Esophagus muscularis mucosa (tissue), 4 donors: ENCODE results near the gene IFNL2. TPM values are rescaled to one million over a fixed set of nuclear protein-coding genes. Genes with fewer than 3 reads are reported as not detected.
"Not testable (repeated sequence)": the region's sequence is repeated elsewhere in the genome, so short reads cannot be mapped to it uniquely, and the experiment has no call there.

ENCODE experiments used
- DNase-seq: peaks from one replicate; pipeline ENCODE4 v3.0.0-alpha.2; 2017; ENCODE audit errors: extremely low spot score
- H3K27ac ChIP-seq, 4 donors: fragments of 200-600 bp; sonication (generic); replicated peaks in 1 of 4; 1 replicate in 3 of 4; 2 replicates in 1 of 4; pipeline ENCODE4 v1.5.1; 2016 to 2019; ENCODE audit warnings: mild to moderate bottlenecking in 1 of 4
- H3K27me3 ChIP-seq, 4 donors: fragments of 200-600 bp; sonication (generic); one replicate each; pipeline versions ENCODE4 v1.5.1 to v1.6.0; 2016 to 2019
- H3K36me3 ChIP-seq, 4 donors: fragments of 200-600 bp; sonication (generic); one replicate each; pipeline ENCODE4 v1.5.1; 2016 to 2019
- H3K4me1 ChIP-seq, 4 donors: fragments of 200-600 bp; sonication (generic); one replicate each; pipeline ENCODE4 v1.5.1; 2016 to 2019
- H3K4me3 ChIP-seq, 4 donors: fragments of 200-600 bp; sonication (generic); 1 replicate in 2 of 4; 2 replicates in 2 of 4; pipeline ENCODE4 v1.5.1; 2016 to 2019; ENCODE audit warnings: mild to moderate bottlenecking in 4 of 4, moderate library complexity in 1 of 4
- H3K9me3 ChIP-seq, 4 donors: fragments of 200-600 bp; sonication (generic); 1 replicate in 3 of 4; 2 replicates in 1 of 4; pipeline ENCODE4 v1.5.1; 2016 to 2019
- CTCF ChIP-seq, 3 experiments: fragments of 200-600 bp in 2 of 3; fragments of 450-650 bp in 1 of 3; sonication (generic) in 2 of 3; IDR thresholded peaks; one replicate each; pipeline ENCODE4 v1.5.1; 2017 to 2019; ENCODE audit warnings: antibody characterized with exemption in 3 of 3, mild to moderate bottlenecking in 2 of 3, moderate library complexity in 1 of 3
- EP300 ChIP-seq: sonication (generic); formaldehyde crosslinking; IDR thresholded peaks from one replicate; pipeline ENCODE4 v1.6.1; 2017; ENCODE audit warnings: antibody characterized with exemption
- POLR2A ChIP-seq: fragments of 450-650 bp; IDR thresholded peaks from one replicate; pipeline ENCODE4 v1.6.1; 2017; ENCODE audit warnings: antibody characterized with exemption, moderate library complexity, mild to moderate bottlenecking, low read depth
- POLR2AphosphoS5 ChIP-seq, 2 donors: sonication (generic); formaldehyde crosslinking; IDR thresholded peaks; one replicate each; pipeline ENCODE4 v1.6.1; 2017; ENCODE audit warnings: antibody characterized with exemption in 2 of 2
- WGBS: methylation state at CpG from one replicate; pipeline ENCODE4 v1.1.5; 2018; 5-methylcytosine and 5-hydroxymethylcytosine counted together
- intact Hi-C: fragments of 100-400 bp; cut with DNase I; formaldehyde crosslinking; loops from one replicate; pipeline ENCODE4 v1.15.1; 2023
- total RNA-seq, 4 donors: library from RNA; depleted of rRNA; stranded (reverse); fragments of >200 nt; gene quantifications; one replicate each; pipeline versions ENCODE4 v1.1.0 to v1.2.1, GENCODE V29; 2016

The IFNL2 gene
- not detected for total RNA-seq

- Histone ChIP-seq H3K4me1 (peaks cover 6 to 20% (median 18%) of the 10 kb centered on the region in 4 donors), H3K27me3 (peaks cover 3 to 40% (median 21%) of the 10 kb centered on the region in 4 donors)
- DNase-seq, H3K4me3 ChIP-seq, H3K36me3 ChIP-seq, H3K9me3 ChIP-seq, intact Hi-C loops, H3K27ac ChIP-seq: not testable (repeated sequence)
- WGBS = no CpG with 5 or more reads among the region's 1 CpG
Measured at GRCh38 chr19:39268085-39268484, at the start of gene IFNL2. Gene IFNL2 (plus strand): TSS chr19:39268396. CDS start chr19:39268569, 173 bp downstream.

GRCh38 chr19:39219108-39219507, 49.1 kb upstream of the IFNL2 start:
- intact Hi-C loops, DNase-seq, H3K36me3 ChIP-seq, H3K4me3 ChIP-seq, H3K4me1 ChIP-seq, H3K27ac ChIP-seq: not testable (repeated sequence)
- 75% methylated on average over 10 of the region's 10 CpGs for WGBS
- Histone ChIP-seq H3K9me3 (peaks cover 0 to 17% (median 11%) of the 10 kb centered on the region in 4 donors), H3K27me3 (peaks cover 0 to 86% (median 0%) of the 10 kb centered on the region in 4 donors)

GRCh38 chr19:39223703-39224279, 44.4 kb upstream of the IFNL2 start:
- H3K9me3 ChIP-seq = no peaks in the 10 kb centered on the region
- TF ChIP-seq POLR2AphosphoS5 (IDR thresholded peaks at IDR 0.05) = no peak
- TF ChIP-seq POLR2A = no peak
- no peak for TF ChIP-seq CTCF (IDR thresholded peaks at IDR 0.05)
- no peak for TF ChIP-seq EP300
- no peaks in the 10 kb centered on the region for H3K36me3 ChIP-seq
- no peak overlapping the region for H3K4me3 ChIP-seq
- intact Hi-C loops = no loop called here
- no peak for DNase-seq
- no peaks in the 10 kb centered on the region for H3K4me1 ChIP-seq
- no peak overlapping the region for H3K27ac ChIP-seq
- peaks cover 0 to 77% (median 0%) of the 10 kb centered on the region in 4 donors for H3K27me3 ChIP-seq
- 21% methylated on average over 4 of the region's 4 CpGs for WGBS

- no peaks in the 10 kb centered on the region for H3K9me3 ChIP-seq
- no peak overlapping the region for H3K27ac ChIP-seq
- H3K36me3 ChIP-seq = no peaks in the 10 kb centered on the region
- TF ChIP-seq EP300 = no peak
- no peak for TF ChIP-seq POLR2AphosphoS5 (IDR thresholded peaks at IDR 0.05)
- no peak for TF ChIP-seq CTCF (IDR thresholded peaks at IDR 0.05)
- TF ChIP-seq POLR2A = no peak
- H3K27me3 ChIP-seq = peaks cover 0 to 66% (median 0%) of the 10 kb centered on the region in 4 donors
- 20% methylated on average over 3 of the region's 3 CpGs for WGBS
- no peak for DNase-seq
- intact Hi-C loops = no loop called here
- no peak overlapping the region for H3K4me3 ChIP-seq
- H3K4me1 ChIP-seq = no peaks in the 10 kb centered on the region
Measured at GRCh38 chr19:39224910-39225309, 43.3 kb upstream of the IFNL2 start.

- 71% methylated on average over 2 of the region's 2 CpGs for WGBS
- H3K27me3 ChIP-seq = peaks cover 0 to 41% (median 0%) of the 10 kb centered on the region in 4 donors
Measured at GRCh38 chr19:39230096-39230764, 38.0 kb upstream of the IFNL2 start.

More at GRCh38 chr19:39230096-39230764, 38.0 kb upstream of the IFNL2 start:
- Histone ChIP-seq H3K36me3 (no peaks in the 10 kb centered on the region), H3K27ac (no peak overlapping the region), H3K4me1 (no peaks in the 10 kb centered on the region), H3K9me3 (peaks cover 0 to 4% (median 0%) of the 10 kb centered on the region in 4 donors), H3K4me3 (no peak overlapping the region)
- intact Hi-C loops = no loop called here
- no peak for DNase-seq
- TF ChIP-seq CTCF (IDR thresholded peaks at IDR 0.05) (no peak), POLR2AphosphoS5 (IDR thresholded peaks at IDR 0.05) (no peak), POLR2A (no peak), EP300 (no peak)
